Measurements from ENCODE around the gene SH3RF3.

SH3RF3 gene

DNA sequence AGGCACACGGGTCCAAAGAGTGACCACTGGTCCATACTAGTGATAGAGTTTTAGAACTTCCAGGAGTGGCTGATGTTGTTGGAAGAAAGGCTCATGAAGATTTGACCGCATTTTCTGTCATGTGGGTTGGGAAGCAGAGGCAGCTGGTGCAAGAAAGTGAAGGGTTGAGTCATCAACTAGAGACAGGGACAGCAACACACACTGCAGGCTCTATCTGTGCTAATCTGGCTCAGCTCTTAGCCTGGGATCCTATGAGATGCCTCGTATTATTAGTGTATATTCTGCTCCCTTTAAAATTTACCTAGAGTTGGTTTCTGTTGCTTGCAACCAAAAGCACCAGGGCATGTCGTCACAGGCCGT, 2.5 kb upstream of the SH3RF3 start:
- peaks cover 46% of the 10 kb centered on the region for H3K27me3 ChIP-seq (ENCODE audit: insufficient read depth, insufficient read length)
- H3K4me1 ChIP-seq (ENCODE audit: insufficient read depth, insufficient read length): peaks cover 8% of the 10 kb centered on the region
- H3K9ac ChIP-seq (ENCODE audit: insufficient read length, low read depth): no peak overlapping the region
- H3K4me3 ChIP-seq (ENCODE audit: insufficient read length, low read depth): no peak overlapping the region
- H3K36me3 ChIP-seq (ENCODE audit: insufficient read depth, insufficient read length, low read length): no peaks in the 10 kb centered on the region
- TF ChIP-seq SUZ12 (IDR thresholded peaks at IDR 0.05; ENCODE audit: extremely low read depth, insufficient read depth, insufficient read length) (no peak), YY1 (IDR thresholded peaks at IDR 0.05; ENCODE audit: insufficient read depth, insufficient read length) (no peak), ZNF274 (IDR thresholded peaks at IDR 0.05; ENCODE audit: low read depth, low read length) (no peak)
- DNase-seq (ENCODE audit: low read depth, low spot score): no peak
- no peaks in the 10 kb centered on the region for H3K9me3 ChIP-seq (ENCODE audit: insufficient read depth, low read length)

DNA sequence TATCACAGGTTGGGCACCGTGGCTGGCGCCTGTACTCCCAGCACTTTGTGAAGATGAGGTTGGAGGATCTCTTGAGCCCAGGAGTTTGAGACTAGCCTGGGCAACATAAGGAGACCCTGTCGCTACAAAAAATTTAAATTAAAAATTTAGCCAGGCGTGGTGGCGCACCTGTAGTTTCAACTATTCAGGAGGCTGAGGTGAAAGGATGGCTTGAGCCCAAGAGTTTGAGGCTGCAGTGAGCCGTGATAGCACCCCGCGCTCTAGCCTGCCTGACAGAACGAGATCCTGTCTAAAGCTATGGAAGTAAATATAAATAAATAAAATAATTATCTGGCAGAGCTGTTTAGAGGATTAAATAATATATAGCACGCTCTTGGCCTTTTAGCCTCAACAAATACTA, 1.4 kb upstream of the SH3RF3 start:
- H3K27me3 ChIP-seq (ENCODE audit: insufficient read depth, insufficient read length): peaks cover 52% of the 10 kb centered on the region
- no peak for DNase-seq (ENCODE audit: low read depth, low spot score)
- TF ChIP-seq YY1 (IDR thresholded peaks at IDR 0.05; ENCODE audit: insufficient read depth, insufficient read length) (no peak), ZNF274 (IDR thresholded peaks at IDR 0.05; ENCODE audit: low read depth, low read length) (no peak), SUZ12 (IDR thresholded peaks at IDR 0.05; ENCODE audit: extremely low read depth, insufficient read depth, insufficient read length) (no peak)
- no peaks in the 10 kb centered on the region for H3K9me3 ChIP-seq (ENCODE audit: insufficient read depth, low read length)
- H3K9ac ChIP-seq (ENCODE audit: insufficient read length, low read depth): no peak overlapping the region
- H3K36me3 ChIP-seq (ENCODE audit: insufficient read depth, insufficient read length, low read length): no peaks in the 10 kb centered on the region
- no peak overlapping the region for H3K4me3 ChIP-seq (ENCODE audit: insufficient read length, low read depth)
- peaks cover 8% of the 10 kb centered on the region for H3K4me1 ChIP-seq (ENCODE audit: insufficient read depth, insufficient read length)

- TF ChIP-seq YY1 (IDR thresholded peaks at IDR 0.05; ENCODE audit: insufficient read depth, insufficient read length) (no peak), SUZ12 (IDR thresholded peaks at IDR 0.05; ENCODE audit: extremely low read depth, insufficient read depth, insufficient read length) (no peak), ZNF274 (IDR thresholded peaks at IDR 0.05; ENCODE audit: low read depth, low read length) (no peak)
- peak overlapping the region; percentile 74 for H3K9ac ChIP-seq (ENCODE audit: insufficient read length, low read depth)
- H3K27me3 ChIP-seq (ENCODE audit: insufficient read depth, insufficient read length): peaks cover 52% of the 10 kb centered on the region
Measured at GRCh38 chr2:109128048-109128615, 873 bp upstream of the SH3RF3 start.

GRCh38 chr2:109129356-109129920, 433 bp downstream of the SH3RF3 start:
- peaks cover 52% of the 10 kb centered on the region for H3K27me3 ChIP-seq (ENCODE audit: insufficient read depth, insufficient read length)
- TF ChIP-seq ZNF274 (IDR thresholded peaks at IDR 0.05; ENCODE audit: low read depth, low read length) (no peak), YY1 (IDR thresholded peaks at IDR 0.05; ENCODE audit: insufficient read depth, insufficient read length) (no peak), SUZ12 (IDR thresholded peaks at IDR 0.05; ENCODE audit: extremely low read depth, insufficient read depth, insufficient read length) (no peak)
- H3K36me3 ChIP-seq (ENCODE audit: insufficient read depth, insufficient read length, low read length): no peaks in the 10 kb centered on the region
- peaks cover 8% of the 10 kb centered on the region for H3K4me1 ChIP-seq (ENCODE audit: insufficient read depth, insufficient read length)
- no peaks in the 10 kb centered on the region for H3K9me3 ChIP-seq (ENCODE audit: insufficient read depth, low read length)
- peak overlapping the region; percentile 61 for H3K4me3 ChIP-seq (ENCODE audit: insufficient read length, low read depth)
- no peak for DNase-seq (ENCODE audit: low read depth, low spot score)
- peak overlapping the region; percentile 74 for H3K9ac ChIP-seq (ENCODE audit: insufficient read length, low read depth)

More at GRCh38 chr2:109128048-109128615, 873 bp upstream of the SH3RF3 start:
- peak; percentile 82 for DNase-seq (ENCODE audit: low read depth, low spot score)
- Histone ChIP-seq H3K9me3 (ENCODE audit: insufficient read depth, low read length) (no peaks in the 10 kb centered on the region), H3K4me3 (ENCODE audit: insufficient read length, low read depth) (peak overlapping the region; percentile 61), H3K4me1 (ENCODE audit: insufficient read depth, insufficient read length) (peaks cover 8% of the 10 kb centered on the region), H3K36me3 (ENCODE audit: insufficient read depth, insufficient read length, low read length) (no peaks in the 10 kb centered on the region)

GRCh38 chr2:109129921-109130722, 1.1 kb downstream of the SH3RF3 start:
- H3K4me1 ChIP-seq (ENCODE audit: insufficient read depth, insufficient read length): peaks cover 8% of the 10 kb centered on the region
- H3K9me3 ChIP-seq (ENCODE audit: insufficient read depth, low read length): no peaks in the 10 kb centered on the region
- peak overlapping the region; percentile 61 for H3K4me3 ChIP-seq (ENCODE audit: insufficient read length, low read depth)
- H3K36me3 ChIP-seq (ENCODE audit: insufficient read depth, insufficient read length, low read length): no peaks in the 10 kb centered on the region
- no peak for TF ChIP-seq SUZ12 (IDR thresholded peaks at IDR 0.05; ENCODE audit: extremely low read depth, insufficient read depth, insufficient read length)
- no peak for TF ChIP-seq YY1 (IDR thresholded peaks at IDR 0.05; ENCODE audit: insufficient read depth, insufficient read length)
- TF ChIP-seq ZNF274 (IDR thresholded peaks at IDR 0.05; ENCODE audit: low read depth, low read length): no peak
- H3K9ac ChIP-seq (ENCODE audit: insufficient read length, low read depth): peak overlapping the region; percentile 74
- DNase-seq (ENCODE audit: low read depth, low spot score): no peak
- peaks cover 52% of the 10 kb centered on the region for H3K27me3 ChIP-seq (ENCODE audit: insufficient read depth, insufficient read length)

DNA sequence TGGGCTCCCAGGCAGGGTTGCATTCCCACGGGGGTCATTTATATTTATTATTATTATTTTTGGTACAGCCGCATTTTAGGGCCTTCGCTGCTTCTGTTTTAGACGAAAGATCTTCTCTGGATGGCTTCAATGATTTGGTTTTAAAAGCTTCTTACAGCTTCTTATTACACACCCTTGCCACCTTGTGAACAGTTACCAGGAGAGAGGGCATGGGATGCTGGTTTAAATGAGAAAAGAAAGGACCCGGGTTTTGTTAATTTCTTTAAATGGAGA, 1.7 kb downstream of the SH3RF3 start:
- TF ChIP-seq SUZ12 (IDR thresholded peaks at IDR 0.05; ENCODE audit: extremely low read depth, insufficient read depth, insufficient read length) (no peak), ZNF274 (IDR thresholded peaks at IDR 0.05; ENCODE audit: low read depth, low read length) (no peak), YY1 (IDR thresholded peaks at IDR 0.05; ENCODE audit: insufficient read depth, insufficient read length) (no peak)
- DNase-seq (ENCODE audit: low read depth, low spot score): no peak
- no peak overlapping the region for H3K9ac ChIP-seq (ENCODE audit: insufficient read length, low read depth)
- peaks cover 52% of the 10 kb centered on the region for H3K27me3 ChIP-seq (ENCODE audit: insufficient read depth, insufficient read length)
- H3K36me3 ChIP-seq (ENCODE audit: insufficient read depth, insufficient read length, low read length): no peaks in the 10 kb centered on the region
- H3K4me1 ChIP-seq (ENCODE audit: insufficient read depth, insufficient read length): peaks cover 8% of the 10 kb centered on the region
- H3K4me3 ChIP-seq (ENCODE audit: insufficient read length, low read depth): no peak overlapping the region
- H3K9me3 ChIP-seq (ENCODE audit: insufficient read depth, low read length): no peaks in the 10 kb centered on the region

GRCh38 chr2:109131777-109132176, 2.8 kb downstream of the SH3RF3 start:
- TF ChIP-seq YY1 (IDR thresholded peaks at IDR 0.05; ENCODE audit: insufficient read depth, insufficient read length) (no peak), ZNF274 (IDR thresholded peaks at IDR 0.05; ENCODE audit: low read depth, low read length) (no peak), SUZ12 (IDR thresholded peaks at IDR 0.05; ENCODE audit: extremely low read depth, insufficient read depth, insufficient read length) (no peak)
- peaks cover 42% of the 10 kb centered on the region for H3K27me3 ChIP-seq (ENCODE audit: insufficient read depth, insufficient read length)
- peaks cover 8% of the 10 kb centered on the region for H3K4me1 ChIP-seq (ENCODE audit: insufficient read depth, insufficient read length)
- H3K4me3 ChIP-seq (ENCODE audit: insufficient read length, low read depth): no peak overlapping the region
- H3K9me3 ChIP-seq (ENCODE audit: insufficient read depth, low read length): no peaks in the 10 kb centered on the region
- no peak overlapping the region for H3K9ac ChIP-seq (ENCODE audit: insufficient read length, low read depth)
- no peaks in the 10 kb centered on the region for H3K36me3 ChIP-seq (ENCODE audit: insufficient read depth, insufficient read length, low read length)
- no peak for DNase-seq (ENCODE audit: low read depth, low spot score)

All from NT2/D1 (cell line).